KMS-11 (cell line): Measurements from ENCODE around the gene SLIT1.

ENCODE experiments used
- H2AFZ ChIP-seq: fragments of 200-600 bp; sonication (generic); 2 replicates; pipeline ENCODE4 v1.6.1; 2016; ENCODE audit warnings: antibody characterized with exemption, mixed run types, low read depth
- H3K27ac ChIP-seq: fragments of 200-600 bp; sonication (generic); 2 replicates; pipeline ENCODE4 v1.6.1; 2016; ENCODE audit warnings: mild to moderate bottlenecking, mixed run types
- H3K27me3 ChIP-seq: fragments of 200-600 bp; sonication (generic); 2 replicates; pipeline ENCODE4 v1.6.1; 2017; ENCODE audit warnings: mild to moderate bottlenecking, low read depth, mixed run types, moderate library complexity; ENCODE audit not compliant: insufficient read depth
- H3K36me3 ChIP-seq: fragments of 200-600 bp; sonication (generic); 2 replicates; pipeline ENCODE4 v1.6.1; 2017; ENCODE audit warnings: mild to moderate bottlenecking, mixed run types; ENCODE audit not compliant: insufficient read depth
- H3K4me1 ChIP-seq: fragments of 200-600 bp; sonication (generic); 2 replicates; pipeline ENCODE4 v1.6.1; 2016; ENCODE audit warnings: mild to moderate bottlenecking, low read depth, mixed run types; ENCODE audit not compliant: poor library complexity, severe bottlenecking
- H3K4me2 ChIP-seq: fragments of 200-600 bp; sonication (generic); 2 replicates; pipeline ENCODE4 v1.7.0; 2016; ENCODE audit warnings: mild to moderate bottlenecking, mixed run types
- H3K4me3 ChIP-seq: fragments of 200-600 bp; sonication (generic); IDR thresholded peaks from 2 replicates; pipeline ENCODE4 v1.6.1; 2017; ENCODE audit warnings: low read depth, low read length, mixed read lengths; ENCODE audit not compliant: insufficient read depth
- H3K79me2 ChIP-seq: fragments of 200-600 bp; sonication (generic); 2 replicates; pipeline ENCODE4 v1.6.1; 2016; ENCODE audit warnings: low read depth, mixed run types; ENCODE audit not compliant: insufficient read depth
- H3K9ac ChIP-seq: fragments of 200-600 bp; sonication (generic); 2 replicates; pipeline ENCODE4 v1.6.1; 2016; ENCODE audit warnings: mild to moderate bottlenecking, mixed run types
- H4K20me1 ChIP-seq: fragments of 200-600 bp; sonication (generic); 2 replicates; pipeline ENCODE4 v1.6.1; 2016; ENCODE audit warnings: mild to moderate bottlenecking, mixed run types; ENCODE audit not compliant: insufficient read depth
- CTCF ChIP-seq: fragments of 200-600 bp; sonication (generic); conservative IDR thresholded peaks from 2 replicates; pipeline ENCODE4 v1.6.1; 2017; ENCODE audit warnings: low read depth, mild to moderate bottlenecking, antibody characterized with exemption, low read length, moderate library complexity, mixed read lengths

Gene SLIT1

GRCh38 chr10:97047788-97048187, 138.0 kb downstream of the SLIT1 start:
- Histone ChIP-seq H3K79me2 (no peaks in the 10 kb centered on the region), H4K20me1 (no peaks in the 10 kb centered on the region), H3K27me3 (no peaks in the 10 kb centered on the region), H3K9ac (no peak overlapping the region), H2AFZ (no peak overlapping the region), H3K36me3 (no peaks in the 10 kb centered on the region), H3K4me1 (no peaks in the 10 kb centered on the region), H3K4me2 (no peak overlapping the region), H3K27ac (no peak overlapping the region), H3K4me3 (no peak overlapping the region)
- TF ChIP-seq CTCF, result no peak

- Histone ChIP-seq H3K79me2 (no peaks in the 10 kb centered on the region), H3K4me3 (no peak overlapping the region), H2AFZ (no peak overlapping the region), H3K9ac (no peak overlapping the region), H3K4me2 (no peak overlapping the region), H3K27me3 (no peaks in the 10 kb centered on the region), H3K36me3 (no peaks in the 10 kb centered on the region), H3K27ac (no peak overlapping the region), H3K4me1 (no peaks in the 10 kb centered on the region), H4K20me1 (no peaks in the 10 kb centered on the region)
- no peak for TF ChIP-seq CTCF
Measured at GRCh38 chr10:97047083-97047736, 138.5 kb downstream of the SLIT1 start.

GRCh38 chr10:97046456-97047082, 139.2 kb downstream of the SLIT1 start:
- no peaks in the 10 kb centered on the region for H3K27me3 ChIP-seq
- H3K4me3 ChIP-seq, result no peak overlapping the region
- H3K9ac ChIP-seq, result no peak overlapping the region
- H3K4me2 ChIP-seq, result no peak overlapping the region
- no peak for TF ChIP-seq CTCF
- H4K20me1 ChIP-seq, result no peaks in the 10 kb centered on the region
- no peaks in the 10 kb centered on the region for H3K36me3 ChIP-seq
- H2AFZ ChIP-seq, result no peak overlapping the region
- no peak overlapping the region for H3K27ac ChIP-seq
- no peaks in the 10 kb centered on the region for H3K79me2 ChIP-seq
- H3K4me1 ChIP-seq, result no peaks in the 10 kb centered on the region

- H3K79me2 ChIP-seq, result no peaks in the 10 kb centered on the region
- H2AFZ ChIP-seq, result no peak overlapping the region
- no peaks in the 10 kb centered on the region for H3K4me1 ChIP-seq
- no peak overlapping the region for H3K9ac ChIP-seq
- no peak overlapping the region for H3K4me2 ChIP-seq
- no peak overlapping the region for H3K4me3 ChIP-seq
- no peak for TF ChIP-seq CTCF
- no peaks in the 10 kb centered on the region for H3K27me3 ChIP-seq
- no peaks in the 10 kb centered on the region for H3K36me3 ChIP-seq
- no peaks in the 10 kb centered on the region for H4K20me1 ChIP-seq
- H3K27ac ChIP-seq, result no peak overlapping the region
Measured at GRCh38 chr10:97043563-97043855, 142.2 kb downstream of the SLIT1 start.
